ENCODE results near the gene DOK5.

The DOK5 gene

GRCh38 chr20:54565255-54565654 is 89.9 kb downstream of the DOK5 start:
- no peak for DNase-seq

- no peak for DNase-seq
Measured at GRCh38 chr20:54566031-54566688, 90.8 kb downstream of the DOK5 start.

- DNase-seq = no peak
Measured at GRCh38 chr20:54570561-54570960, 95.2 kb downstream of the DOK5 start.

GRCh38 chr20:54572665-54573435 is 97.5 kb downstream of the DOK5 start:
- DNase-seq = no peak

- no peak for DNase-seq
Measured at GRCh38 chr20:54573838-54574237, 98.4 kb downstream of the DOK5 start.

GRCh38 chr20:54576518-54576917 is 101.1 kb downstream of the DOK5 start:
- DNase-seq = no peak

- DNase-seq = no peak
Measured at GRCh38 chr20:54577637-54578036, 102.2 kb downstream of the DOK5 start.

- no peak for DNase-seq
Measured at GRCh38 chr20:54585217-54585616, 109.8 kb downstream of the DOK5 start.

- no peak for DNase-seq
Measured at GRCh38 chr20:54587408-54587807, 112.0 kb downstream of the DOK5 start.

GRCh38 chr20:54589402-54590030 is 114.1 kb downstream of the DOK5 start:
- DNase-seq = no peak

GRCh38 chr20:54590856-54591255 is 115.5 kb downstream of the DOK5 start:
- DNase-seq = no peak

GRCh38 chr20:54596651-54597050 is 121.3 kb downstream of the DOK5 start:
- no peak for DNase-seq

GRCh38 chr20:54598352-54598751 is 123.0 kb downstream of the DOK5 start:
- DNase-seq = no peak

GRCh38 chr20:54600634-54601033 is 125.2 kb downstream of the DOK5 start:
- DNase-seq = no peak

- DNase-seq = no peak
Measured at GRCh38 chr20:54601831-54602515, 126.6 kb downstream of the DOK5 start.

- no peak for DNase-seq
Measured at GRCh38 chr20:54605319-54605718, 129.9 kb downstream of the DOK5 start.

- no peak for DNase-seq
Measured at GRCh38 chr20:54606380-54606779, 131.0 kb downstream of the DOK5 start.

GRCh38 chr20:54608039-54608745 is 132.8 kb downstream of the DOK5 start:
- DNase-seq = no peak

GRCh38 chr20:54608943-54609342 is 133.6 kb downstream of the DOK5 start:
- DNase-seq = no peak

- DNase-seq = no peak
Measured at GRCh38 chr20:54611708-54612412, 136.5 kb downstream of the DOK5 start.

- no peak for DNase-seq
Measured at GRCh38 chr20:54618412-54618811, 143.0 kb downstream of the DOK5 start.

GRCh38 chr20:54619181-54619580 is 143.8 kb downstream of the DOK5 start:
- DNase-seq = no peak
